CD14-positive monocyte (primary cell): ENCODE measurements around the gene ATP8B3. TPM values are rescaled to one million over a fixed set of nuclear protein-coding genes. Genes with fewer than 3 reads are reported as not detected.

ENCODE experiments used
- DNase-seq, 3 donors: peaks; one replicate each; pipeline ENCODE4 v3.0.0-alpha.2; 2011 to 2022
- H2AFZ ChIP-seq: 2 replicates; pipeline ENCODE4 v1.6.0; 2012; ENCODE audit warnings: mild to moderate bottlenecking, low read depth, low read length, inconsistent platforms; ENCODE audit not compliant: insufficient read depth, poor library complexity, severe bottlenecking
- H3K27ac ChIP-seq, 2 donors: 1 replicate in 1 of 2; 2 replicates in 1 of 2; pipeline ENCODE4 v1.5.1; 2012 to 2013; ENCODE audit warnings: low read length in 2 of 2, control low read depth in 1 of 2, inconsistent platforms in 1 of 2, low read depth in 1 of 2, mild to moderate bottlenecking in 1 of 2
- H3K27me3 ChIP-seq, 2 donors: one replicate each; pipeline versions ENCODE4 v1.6.0 to v1.6.1; 2011 to 2013; ENCODE audit warnings: low read length in 2 of 2; ENCODE audit not compliant: control insufficient read depth in 2 of 2, insufficient read depth in 2 of 2
- H3K36me3 ChIP-seq, 2 donors: replicated peaks in 1 of 2; 1 replicate in 1 of 2; 2 replicates in 1 of 2; pipeline versions ENCODE4 v1.5.1 to v1.6.1; 2012 to 2013; ENCODE audit warnings: low read length in 2 of 2, control low read depth in 1 of 2, inconsistent platforms in 1 of 2, mild to moderate bottlenecking in 1 of 2; ENCODE audit not compliant: insufficient read depth in 2 of 2, control insufficient read depth in 1 of 2
- H3K4me1 ChIP-seq, 2 donors: 1 replicate in 1 of 2; 2 replicates in 1 of 2; pipeline versions ENCODE4 v1.5.1 to v1.6.1; 2012 to 2013; ENCODE audit warnings: low read length in 2 of 2, control low read depth in 1 of 2, inconsistent platforms in 1 of 2, mild to moderate bottlenecking in 1 of 2, moderate library complexity in 1 of 2; ENCODE audit not compliant: insufficient read depth in 2 of 2, control insufficient read depth in 1 of 2
- H3K4me2 ChIP-seq: replicated peaks from 2 replicates; pipeline ENCODE3; 2012; ENCODE audit warnings: low read length, moderate library complexity, mild to moderate bottlenecking; ENCODE audit not compliant: poor library complexity, severe bottlenecking; ENCODE audit errors: extremely low read depth
- H3K4me3 ChIP-seq, 3 experiments: fragments of 200-600 bp in 1 of 3; sonication (generic) in 1 of 3; replicated peaks in 1 of 3; 1 replicate in 2 of 3; 2 replicates in 1 of 3; pipeline ENCODE4 v1.5.1; 2011 to 2013; ENCODE audit warnings: low read length in 3 of 3, mild to moderate bottlenecking in 3 of 3, control low read depth in 2 of 3, low read depth in 2 of 3, inconsistent platforms in 1 of 3, moderate library complexity in 1 of 3
- H3K79me2 ChIP-seq: 2 replicates; pipeline ENCODE4 v1.6.0; 2012; ENCODE audit warnings: mild to moderate bottlenecking, control low read depth, inconsistent platforms, low read length, moderate library complexity; ENCODE audit not compliant: insufficient read depth
- H3K9ac ChIP-seq: 2 replicates; pipeline ENCODE4 v1.6.0; 2017; ENCODE audit warnings: low read length, mild to moderate bottlenecking; ENCODE audit not compliant: insufficient read depth, poor library complexity, severe bottlenecking
- H3K9me3 ChIP-seq, 2 donors: replicated peaks in 1 of 2; 1 replicate in 1 of 2; 2 replicates in 1 of 2; pipeline versions ENCODE4 v1.5.1 to v1.6.1; 2012 to 2013; ENCODE audit warnings: low read length in 2 of 2, control low read depth in 1 of 2; ENCODE audit not compliant: control insufficient read depth in 1 of 2, insufficient read depth in 1 of 2
- H4K20me1 ChIP-seq: 2 replicates; pipeline ENCODE4 v1.6.0; 2012; ENCODE audit warnings: mild to moderate bottlenecking, low read length, control low read depth, moderate library complexity; ENCODE audit not compliant: insufficient read depth
- H3K27ac Mint-ChIP-seq, 7 donors: one replicate each; pipeline ENCODE4 v1.8.0; 2020; ENCODE audit warnings: mild to moderate bottlenecking in 7 of 7, mixed read lengths in 7 of 7, moderate library complexity in 6 of 7, inconsistent platforms in 2 of 7
- H3K27me3 Mint-ChIP-seq, 3 donors: one replicate each; pipeline ENCODE4 v1.8.0; 2021 to 2022; ENCODE audit warnings: low read depth in 3 of 3, mild to moderate bottlenecking in 3 of 3, mixed read lengths in 3 of 3, moderate library complexity in 3 of 3, inconsistent platforms in 1 of 3
- H3K36me3 Mint-ChIP-seq, 2 donors: one replicate each; pipeline ENCODE4 v1.8.0; 2020; ENCODE audit warnings: mixed read lengths in 2 of 2, inconsistent platforms in 1 of 2, mild to moderate bottlenecking in 1 of 2
- H3K4me1 Mint-ChIP-seq: one replicate; pipeline ENCODE4 v1.8.0; 2020; ENCODE audit warnings: mild to moderate bottlenecking, mixed read lengths
- H3K4me3 Mint-ChIP-seq, 2 donors: one replicate each; pipeline ENCODE4 v1.8.0; 2020; ENCODE audit warnings: mild to moderate bottlenecking in 2 of 2, mixed read lengths in 2 of 2, moderate library complexity in 1 of 2
- H3K9me3 Mint-ChIP-seq, 7 donors: one replicate each; pipeline ENCODE4 v1.8.0; 2020 to 2022; ENCODE audit warnings: mixed read lengths in 7 of 7, mild to moderate bottlenecking in 6 of 7, moderate library complexity in 6 of 7, inconsistent platforms in 2 of 7
- CTCF ChIP-seq: fragments of 200-600 bp; IDR thresholded peaks from one replicate; pipeline ENCODE4 v1.8.0; 2022; ENCODE audit warnings: antibody characterized with exemption, mild to moderate bottlenecking
- WGBS: methylation state at CpG from one replicate; pipeline ENCODE4 v1.1.5; 2013; ENCODE audit warnings: missing lambda C conversion rate; ENCODE audit not compliant: insufficient coverage; 5-methylcytosine and 5-hydroxymethylcytosine counted together
- intact Hi-C, 2 donors: fragments of 100-400 bp; cut with micrococcal nuclease; formaldehyde crosslinking; loops; one replicate each; pipeline versions ENCODE4 v1.15.0 to v1.15.1; 2023
- polyA plus RNA-seq, 3 donors: library from polyadenylated mRNA; depleted of rRNA in 1 of 3; unstranded in 2 of 3; stranded (reverse) in 1 of 3; fragments of 300-500 nt in 2 of 3; fragments of >200 nt in 1 of 3; fragmentation: Illumina TruSeq in 2 of 3; gene quantifications; 1 replicate in 2 of 3; 2 replicates in 1 of 3; pipeline ENCODE4 v1.2.3, GENCODE V29; 2012 to 2021

Gene ATP8B3
- polyA plus RNA-seq, 3 donors: 1.6 to 8.2 (median 1.8) TPM

- 5% methylated on average over 45 of the region's 45 CpGs for WGBS
- no peaks in the 10 kb centered on the region for H4K20me1 ChIP-seq
- no peak overlapping the region for H3K4me2 ChIP-seq
- peaks cover 0 to 25% (median 12%) of the 10 kb centered on the region in 7 donors for H3K9me3 Mint-ChIP-seq
- H3K79me2 ChIP-seq: no peaks in the 10 kb centered on the region
- DNase-seq: no peak
- no peaks in the 10 kb centered on the region for H3K36me3 ChIP-seq
- no peak overlapping the region for H3K9ac ChIP-seq
- H3K27me3 ChIP-seq: peaks cover 63 to 83% of the 10 kb centered on the region in 2 donors
- peaks cover 9 to 46% of the 10 kb centered on the region in 2 donors for H3K9me3 ChIP-seq
- H3K4me1 Mint-ChIP-seq: peaks cover 14% of the 10 kb centered on the region
- H3K4me3 ChIP-seq: no peak overlapping the region
- H3K4me1 ChIP-seq: peaks cover 5 to 10% of the 10 kb centered on the region in 2 donors
- H3K36me3 Mint-ChIP-seq: peaks cover 0 to 5% of the 10 kb centered on the region in 2 donors
- peak overlapping the region in 1 of 2 donors; percentile 2 for H3K4me3 Mint-ChIP-seq
- TF ChIP-seq CTCF: no peak
- H3K27ac Mint-ChIP-seq: no peak overlapping the region
- H2AFZ ChIP-seq: no peak overlapping the region
- intact Hi-C loops: no loop called here
- H3K27ac ChIP-seq: no peak overlapping the region
- peaks cover 62 to 92% (median 86%) of the 10 kb centered on the region in 3 donors for H3K27me3 Mint-ChIP-seq
Measured at GRCh38 chr19:1748873-1749341, 63.2 kb downstream of the ATP8B3 start.

- Mint-ChIP-seq H3K4me1 (peaks cover 14% of the 10 kb centered on the region), H3K9me3 (peaks cover 0 to 25% (median 12%) of the 10 kb centered on the region in 7 donors), H3K27ac (no peak overlapping the region), H3K4me3 (peak overlapping the region in 1 of 2 donors; percentile 84), H3K36me3 (peaks cover 0 to 5% of the 10 kb centered on the region in 2 donors), H3K27me3 (peaks cover 62 to 94% (median 91%) of the 10 kb centered on the region in 3 donors)
- peaks cover 9 to 46% of the 10 kb centered on the region in 2 donors for H3K9me3 ChIP-seq
- H3K36me3 ChIP-seq: no peaks in the 10 kb centered on the region
- H3K9ac ChIP-seq: no peak overlapping the region
- peaks cover 5 to 10% of the 10 kb centered on the region in 2 donors for H3K4me1 ChIP-seq
- DNase-seq: no peak
- H3K27ac ChIP-seq: no peak overlapping the region
- H3K4me2 ChIP-seq: peak overlapping the region; percentile 55
- H4K20me1 ChIP-seq: no peaks in the 10 kb centered on the region
- peak overlapping the region in 1 of 3 experiments; percentile 34 for H3K4me3 ChIP-seq
- H2AFZ ChIP-seq: peak overlapping the region; percentile 35
- H3K27me3 ChIP-seq: peaks cover 63 to 84% of the 10 kb centered on the region in 2 donors
- 2% methylated on average over 44 of the region's 61 CpGs for WGBS
- no peak for TF ChIP-seq CTCF
- intact Hi-C loops: no loop called here
- H3K79me2 ChIP-seq: no peaks in the 10 kb centered on the region
Measured at GRCh38 chr19:1748115-1748872, 63.8 kb downstream of the ATP8B3 start.
